GM04504 (cell line): ENCODE results near the gene RBL1.
A peak's percentile ranks its signal among the peaks of the same experiment; 100 is the strongest.
"Not testable (repeated sequence)": the region's sequence is repeated elsewhere in the genome, so short reads cannot be mapped to it uniquely, and the experiment has no call there.

Experiments used
- DNase-seq: peaks from one replicate; pipeline ENCODE4 v3.0.0-alpha.2; 2012; ENCODE audit warnings: low read depth

RBL1 gene

GRCh38 chr20:36997121-36997520 is 98.7 kb downstream of the RBL1 start:
- no peak for DNase-seq

DNA sequence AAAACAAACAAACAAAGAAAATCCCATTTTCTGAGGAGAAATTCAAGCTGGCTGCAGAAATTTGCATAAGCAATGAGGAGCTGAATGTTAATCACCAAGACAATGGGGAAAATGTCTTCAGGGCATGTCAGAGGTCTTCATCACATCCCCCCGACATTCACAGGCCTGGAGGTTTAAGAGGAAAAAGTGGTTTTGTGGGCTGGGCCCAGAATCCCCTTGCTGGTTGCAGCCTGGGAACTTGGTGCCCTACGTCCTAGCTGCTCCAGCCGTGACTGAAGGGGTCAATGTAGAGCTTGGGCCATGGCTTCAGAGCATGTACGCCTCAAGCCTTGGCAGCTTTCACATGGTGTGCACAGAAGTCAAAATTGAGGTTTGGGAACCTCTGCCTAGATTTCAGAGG is 101.6 kb downstream of the RBL1 start:
- not testable (repeated sequence) for DNase-seq

DNA sequence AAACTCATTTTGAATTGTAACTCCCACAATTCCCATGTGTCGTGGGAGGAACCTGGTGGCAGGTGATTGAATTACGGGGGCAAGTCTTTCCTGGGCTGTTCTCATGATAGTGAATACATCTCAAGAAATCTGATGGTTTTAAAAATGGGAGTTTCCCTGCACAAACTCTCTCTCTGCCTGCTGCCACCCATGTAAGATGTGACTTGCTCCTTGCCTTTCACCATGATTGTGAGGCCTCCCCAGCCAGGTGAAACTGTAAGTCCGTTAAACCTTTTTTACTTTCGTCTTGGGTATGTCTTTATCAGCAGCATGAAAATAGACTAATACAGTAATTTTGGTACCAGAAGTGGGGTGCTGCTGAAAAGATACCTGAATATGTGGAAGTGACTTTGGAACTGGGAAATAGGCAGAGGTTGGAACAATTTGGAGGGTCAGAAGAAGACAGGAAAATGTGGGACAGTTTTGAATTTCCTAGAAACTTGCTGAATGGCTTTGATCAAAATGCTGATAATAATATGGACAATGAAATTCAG is 102.9 kb downstream of the RBL1 start:
- no peak for DNase-seq

GRCh38 chr20:36991703-36992102 is 104.1 kb downstream of the RBL1 start:
- DNase-seq: no peak

DNA sequence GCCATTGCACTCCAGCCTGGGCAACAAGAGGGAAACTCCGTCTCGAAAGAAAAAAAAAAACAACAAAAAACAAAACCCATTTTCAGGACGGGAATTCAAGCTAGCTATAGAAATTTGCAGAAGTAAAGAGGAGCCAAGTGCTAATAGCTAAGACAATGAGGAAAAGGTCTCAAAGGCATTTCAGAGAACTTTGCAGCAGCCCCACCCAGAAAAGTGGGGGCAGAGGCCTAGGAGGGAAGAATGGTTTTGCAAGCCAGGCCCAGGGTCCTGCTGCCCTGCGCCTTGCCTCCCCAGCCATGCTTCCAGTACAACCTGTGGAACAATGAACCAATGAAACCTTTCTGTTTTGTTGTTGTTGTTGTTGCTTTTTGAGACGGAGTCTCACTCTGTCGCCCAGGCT is 106.0 kb downstream of the RBL1 start:
- DNase-seq: no peak

GRCh38 chr20:36988494-36988966 is 107.3 kb downstream of the RBL1 start:
- DNase-seq: peak; percentile 1

- DNase-seq: no peak
Observed at GRCh38 chr20:36984257-36984638, 111.5 kb downstream of the RBL1 start.

DNA sequence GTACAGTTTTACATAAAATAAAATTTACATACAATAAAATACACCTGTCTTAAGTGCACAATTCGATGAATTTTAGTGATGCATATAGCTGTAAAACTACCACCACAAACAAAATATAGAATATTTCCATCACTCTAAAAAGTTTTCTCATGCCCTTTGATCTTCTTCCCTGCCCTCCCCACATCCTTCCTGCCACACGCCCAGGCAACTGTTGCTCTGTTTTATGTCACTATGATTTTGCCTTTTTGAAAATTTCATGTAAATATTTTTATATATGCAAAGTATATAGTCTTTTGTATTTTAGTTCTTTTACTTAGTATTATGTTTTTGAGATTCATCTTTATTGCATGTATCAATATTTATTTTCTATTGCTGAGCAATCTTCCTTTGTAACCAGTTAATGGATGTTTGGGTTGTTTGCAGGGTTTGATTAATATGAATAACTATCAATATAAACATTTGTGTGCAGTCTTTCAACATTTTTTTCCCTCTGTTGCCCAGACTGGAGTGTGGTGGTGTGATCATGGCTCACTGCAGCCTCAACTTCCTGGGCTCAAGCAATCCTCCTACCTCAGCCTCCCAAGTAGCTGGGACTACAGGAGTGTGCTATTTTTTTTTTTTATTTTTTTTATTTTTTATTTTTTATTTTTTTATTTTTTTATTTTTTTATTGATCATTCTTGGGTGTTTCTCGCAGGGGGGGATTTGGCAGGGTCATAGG is 120.5 kb downstream of the RBL1 start:
- no peak for DNase-seq

GRCh38 chr20:36974660-36975059 is 121.1 kb downstream of the RBL1 start:
- DNase-seq: no peak

- DNase-seq: no peak
Observed at GRCh38 chr20:36971103-36971502, 124.7 kb downstream of the RBL1 start.

DNA sequence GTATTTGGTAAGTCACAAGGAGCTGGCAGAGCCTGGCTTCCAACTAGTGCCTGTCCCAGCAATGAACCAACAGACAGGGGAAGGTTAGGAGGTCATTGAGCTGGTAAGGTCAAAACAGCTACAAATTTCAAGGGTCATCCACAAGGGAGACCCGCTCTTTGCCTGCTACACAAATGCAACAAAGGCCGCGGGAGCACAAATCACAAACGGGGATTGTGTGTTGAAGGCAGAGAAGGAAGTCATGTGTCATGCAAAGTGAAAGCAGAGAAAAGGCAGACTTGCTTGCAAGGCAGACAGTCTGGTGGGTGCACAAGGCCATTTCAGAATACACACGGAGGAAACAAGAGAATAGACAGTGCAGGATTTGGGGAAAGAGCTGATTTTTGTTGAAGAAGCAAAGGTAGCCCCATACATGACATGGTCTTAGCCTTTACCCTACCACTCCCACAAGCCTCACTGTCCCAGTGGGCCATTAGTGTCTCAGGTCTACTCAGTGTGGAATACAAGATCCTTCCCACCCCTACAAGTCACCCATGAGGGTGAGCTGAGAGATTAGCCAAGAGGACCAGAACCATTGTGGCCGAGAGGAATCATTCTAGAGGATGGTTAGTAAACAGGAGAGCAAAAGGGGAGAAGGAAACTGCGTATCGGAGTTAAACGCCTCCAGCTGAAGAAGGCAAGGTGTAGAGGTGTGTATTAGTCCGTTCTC is 126.2 kb downstream of the RBL1 start:
- no peak for DNase-seq

DNA sequence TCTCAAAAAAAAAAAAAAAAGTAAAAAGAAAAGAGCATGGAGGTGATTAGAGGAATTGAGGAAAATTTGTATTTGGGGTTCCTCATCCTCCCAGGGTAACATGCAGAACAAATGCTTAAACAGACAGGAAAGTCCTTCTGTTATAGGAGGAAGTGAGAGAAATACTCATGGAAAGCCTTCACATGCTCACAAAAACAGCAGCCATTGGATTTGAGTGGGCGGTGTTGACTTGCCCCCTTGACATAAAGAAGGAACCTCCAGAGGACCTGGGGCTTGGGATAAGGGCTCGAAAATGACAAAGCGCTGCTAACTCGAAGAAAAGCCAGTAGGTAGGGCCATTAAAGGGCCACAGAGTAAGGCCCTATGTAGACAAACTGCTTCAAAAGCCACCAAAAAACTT is 126.7 kb downstream of the RBL1 start:
- DNase-seq: no peak

DNA sequence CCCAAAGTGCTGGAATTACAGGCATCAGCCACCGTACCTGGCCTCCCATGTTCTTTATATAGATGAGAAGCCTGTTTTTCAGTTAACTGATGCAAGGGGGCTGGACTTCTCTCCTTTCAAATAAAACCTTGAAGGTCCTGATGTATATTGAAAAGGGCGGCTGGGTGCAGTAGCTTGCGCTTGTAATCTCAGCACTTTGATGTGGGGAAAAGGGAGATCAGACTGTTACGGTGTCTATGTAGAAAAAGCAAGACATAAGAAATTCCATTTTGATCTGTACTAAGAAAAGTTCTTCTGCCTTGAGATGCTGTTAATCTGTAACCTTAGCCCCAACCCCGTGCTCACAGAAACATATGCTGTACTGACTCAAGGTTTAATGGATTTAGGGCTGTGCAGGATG is 128.2 kb downstream of the RBL1 start:
- DNase-seq: no peak

DNA sequence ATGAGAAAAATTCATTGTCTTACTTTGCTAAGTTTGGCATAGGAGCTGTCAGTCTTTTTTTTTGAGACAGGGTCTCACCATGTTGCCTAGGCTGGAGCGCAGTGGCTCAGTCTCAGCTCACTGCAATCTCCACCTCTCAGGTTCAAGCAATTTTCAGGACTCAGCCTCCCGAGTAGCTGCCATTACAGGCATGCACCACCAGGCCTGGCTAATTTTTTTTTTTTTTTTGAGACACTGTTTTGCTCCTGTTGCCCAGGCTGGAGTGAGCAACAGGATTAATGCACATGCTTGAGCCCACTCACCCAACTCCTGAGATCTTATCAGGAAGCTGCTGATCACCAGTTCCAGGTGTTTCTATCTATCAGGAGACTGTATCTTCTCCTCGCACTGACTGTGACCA is 128.8 kb downstream of the RBL1 start:
- DNase-seq: not testable (repeated sequence)

GRCh38 chr20:36962354-36962941 is 133.3 kb downstream of the RBL1 start:
- not testable (repeated sequence) for DNase-seq

GRCh38 chr20:36959242-36959641 is 136.6 kb downstream of the RBL1 start:
- DNase-seq: no peak

DNA sequence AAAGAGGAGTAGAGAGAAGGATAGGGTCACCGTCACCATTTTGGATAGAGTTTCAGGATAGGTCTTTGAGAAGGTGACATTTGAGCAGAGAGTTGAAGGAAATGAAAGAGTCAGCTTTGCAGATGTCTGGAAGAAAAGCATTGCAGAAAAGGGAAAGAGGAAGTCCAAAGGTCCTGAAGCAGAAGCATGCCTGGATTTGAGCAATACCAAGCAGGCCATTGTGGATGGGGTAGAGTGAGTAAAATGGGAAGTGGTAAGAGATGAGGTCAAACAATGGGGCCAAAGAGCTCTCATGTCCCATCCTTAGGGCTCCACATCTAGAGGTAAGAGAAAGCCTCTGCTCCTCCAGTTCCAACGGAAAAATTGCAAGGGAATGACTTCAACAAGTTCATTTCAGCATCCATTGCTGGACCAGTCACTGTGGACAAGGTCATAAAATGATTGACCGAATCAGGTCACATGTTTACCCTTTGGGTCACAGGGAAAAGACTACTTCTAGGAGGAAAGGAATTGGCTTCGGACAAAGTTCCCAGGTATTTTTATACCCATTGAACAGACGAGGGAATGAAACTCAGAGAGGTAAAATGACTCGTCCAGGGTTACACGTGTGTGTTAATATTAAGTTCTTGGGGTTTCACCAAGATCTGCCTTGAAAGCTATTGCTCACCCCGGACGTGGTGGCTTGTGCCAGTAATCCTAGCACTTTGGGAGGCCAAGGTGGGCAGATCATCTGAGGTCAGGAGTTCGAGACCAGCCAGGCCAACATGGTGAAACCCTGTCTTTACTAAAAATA is 137.7 kb downstream of the RBL1 start:
- no peak for DNase-seq

DNA sequence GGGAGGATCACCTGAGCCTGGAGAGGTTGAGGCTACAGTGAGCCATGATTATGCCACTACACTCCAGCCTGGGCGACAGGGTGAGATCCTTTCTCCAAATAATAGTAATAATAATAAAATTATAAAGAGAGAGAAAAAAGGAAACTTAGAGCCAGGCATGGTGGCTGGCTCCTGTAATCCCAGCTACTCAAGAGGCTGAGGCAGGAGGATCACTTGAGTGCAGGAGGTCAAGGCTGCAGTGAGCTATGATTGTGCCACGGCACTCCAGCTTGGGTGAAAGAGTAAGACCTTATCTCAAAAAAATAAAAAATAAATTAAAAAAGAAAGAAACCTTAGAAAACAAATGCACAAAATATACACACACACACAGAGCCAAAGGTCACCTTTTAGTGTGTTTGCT is 139.1 kb downstream of the RBL1 start:
- no peak for DNase-seq

GRCh38 chr20:36956016-36956415 is 139.8 kb downstream of the RBL1 start:
- DNase-seq: no peak

GRCh38 chr20:36951979-36952738 is 143.6 kb downstream of the RBL1 start:
- no peak for DNase-seq

- peak; percentile 95 for DNase-seq
Observed at GRCh38 chr20:36951198-36951978, 144.4 kb downstream of the RBL1 start, which contains the start of gene SAMHD1. SAMHD1 (minus strand) TSS chr20:36951708; CDS start chr20:36951643, 65 bp downstream.
